OCI-M2 (cell line): ENCODE measurements around the gene COX4I1.

Experiments
- DNase-seq: peaks from one replicate; lab custom pipeline; 2025; ENCODE audit not compliant: unreplicated experiment; lab: John Stamatoyannopoulos, UW

Gene COX4I1

DNA sequence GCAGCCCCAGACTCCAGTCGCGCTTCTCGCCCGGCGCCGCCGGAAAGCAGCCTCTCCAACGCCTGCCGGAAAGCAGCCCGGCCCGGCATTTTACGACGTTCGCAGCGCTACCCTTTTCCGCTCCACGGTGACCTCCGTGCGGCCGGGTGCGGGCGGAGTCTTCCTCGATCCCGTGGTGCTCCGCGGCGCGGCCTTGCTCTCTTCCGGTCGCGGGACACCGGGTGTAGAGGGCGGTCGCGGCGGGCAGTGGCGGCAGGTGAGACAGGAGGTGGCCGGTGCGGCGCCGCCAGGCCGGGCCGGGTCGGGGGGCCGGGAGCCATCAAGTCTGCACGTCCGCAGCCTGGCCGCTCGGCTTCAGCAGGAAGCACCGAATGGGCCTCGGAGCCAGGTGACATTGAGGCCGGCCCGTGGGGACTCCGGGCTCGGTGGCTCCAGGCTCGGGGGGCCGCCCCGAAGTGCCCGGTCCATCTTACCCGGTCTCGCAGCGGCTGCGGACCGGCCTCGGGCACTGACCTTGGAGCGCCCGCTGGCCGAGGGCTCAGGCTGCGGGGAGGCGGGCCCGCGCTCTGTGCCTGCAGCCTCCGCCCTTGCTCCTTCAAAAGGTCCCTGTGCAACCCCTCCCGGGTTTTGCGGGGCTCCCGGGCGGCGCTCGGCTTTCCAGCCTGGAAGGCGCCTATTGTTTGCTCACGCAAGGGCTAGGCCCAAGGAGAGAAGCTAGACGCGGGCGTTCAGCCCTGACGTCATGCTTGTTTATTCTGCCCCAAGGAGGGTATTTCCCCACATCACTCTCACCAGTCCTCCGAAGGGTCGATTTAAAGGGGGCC lies at the start of gene COX4I1, which contains the start of gene EMC8:
Gene COX4I1, plus strand, starts transcription at position 199 of the 824 bp plus-strand sequence. CDS start 1,511 bp downstream, outside the sequence.
Gene EMC8, minus strand, starts transcription at position 48 of the 824 bp plus-strand sequence. CDS start 249 bp downstream, outside the sequence.
- no peak for DNase-seq

DNA sequence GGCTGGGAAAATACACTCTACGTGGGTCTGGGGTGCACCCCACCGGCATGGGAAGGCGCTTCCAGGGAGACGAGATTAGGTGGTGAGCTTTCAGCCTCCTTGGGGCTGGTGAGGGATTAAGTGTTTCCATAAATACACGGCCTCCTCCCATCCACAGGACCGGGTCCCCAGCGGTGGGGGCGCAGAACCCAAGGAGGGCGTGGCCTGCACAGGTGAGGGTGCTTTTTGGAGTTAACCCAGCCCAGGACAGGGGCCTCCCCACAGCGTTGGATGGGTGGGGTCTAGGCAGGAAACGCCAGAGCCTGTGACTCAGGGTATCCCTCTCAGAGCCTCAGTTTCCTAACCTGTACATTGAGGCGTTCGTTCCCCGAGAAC lies 49.7 kb upstream of the COX4I1 start:
- DNase-seq, result no peak

GRCh38 chr16:85750146-85750826 lies 49.2 kb upstream of the COX4I1 start:
- DNase-seq, result no peak

- DNase-seq, result no peak
These were observed 48.4 kb upstream of the COX4I1 start, which contains the start of gene C16orf74 for GRCh38 chr16:85750827-85751697. Gene C16orf74 (minus strand): TSS chr16:85751096. CDS start chr16:85735217, 15,879 bp downstream.

DNA sequence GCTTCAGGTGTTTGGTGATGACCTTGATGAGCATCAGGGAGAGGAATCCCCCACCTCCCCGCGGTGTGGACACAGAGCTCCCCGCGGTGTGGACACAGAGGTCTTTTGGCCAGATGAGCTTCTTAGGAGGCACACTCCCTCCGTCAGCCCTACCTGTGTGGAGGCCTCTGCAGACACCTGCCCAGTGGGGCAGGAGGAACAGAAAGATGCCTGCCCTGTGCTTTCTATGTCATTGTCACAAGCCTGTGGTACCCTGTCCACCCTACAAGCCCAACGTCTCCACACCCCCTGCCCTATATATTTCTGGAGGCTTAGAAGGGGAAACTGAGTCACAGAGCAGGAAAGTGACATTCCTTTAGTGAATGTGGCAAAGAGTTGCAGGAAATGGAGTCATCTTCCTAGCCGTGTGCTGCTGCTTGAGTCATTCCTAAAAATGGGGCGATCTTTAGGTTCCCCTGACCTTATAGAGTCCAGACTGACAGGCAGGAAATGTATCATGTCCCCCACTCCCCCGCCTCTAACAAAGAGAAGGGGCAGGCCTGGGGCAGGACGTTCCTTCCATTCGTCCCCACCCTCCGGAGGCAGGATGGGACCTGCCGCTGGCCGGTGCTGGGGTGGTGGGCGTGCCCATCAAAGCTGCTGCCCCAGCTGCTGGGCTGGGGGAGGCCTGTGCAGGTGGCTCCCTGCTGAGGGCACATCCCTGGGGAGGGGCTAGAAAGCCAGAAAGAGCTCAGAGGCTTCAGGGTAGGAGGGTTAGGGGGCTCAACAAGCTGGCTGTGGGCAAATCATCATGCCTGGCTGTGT lies 47.6 kb upstream of the COX4I1 start:
- DNase-seq, result no peak

DNA sequence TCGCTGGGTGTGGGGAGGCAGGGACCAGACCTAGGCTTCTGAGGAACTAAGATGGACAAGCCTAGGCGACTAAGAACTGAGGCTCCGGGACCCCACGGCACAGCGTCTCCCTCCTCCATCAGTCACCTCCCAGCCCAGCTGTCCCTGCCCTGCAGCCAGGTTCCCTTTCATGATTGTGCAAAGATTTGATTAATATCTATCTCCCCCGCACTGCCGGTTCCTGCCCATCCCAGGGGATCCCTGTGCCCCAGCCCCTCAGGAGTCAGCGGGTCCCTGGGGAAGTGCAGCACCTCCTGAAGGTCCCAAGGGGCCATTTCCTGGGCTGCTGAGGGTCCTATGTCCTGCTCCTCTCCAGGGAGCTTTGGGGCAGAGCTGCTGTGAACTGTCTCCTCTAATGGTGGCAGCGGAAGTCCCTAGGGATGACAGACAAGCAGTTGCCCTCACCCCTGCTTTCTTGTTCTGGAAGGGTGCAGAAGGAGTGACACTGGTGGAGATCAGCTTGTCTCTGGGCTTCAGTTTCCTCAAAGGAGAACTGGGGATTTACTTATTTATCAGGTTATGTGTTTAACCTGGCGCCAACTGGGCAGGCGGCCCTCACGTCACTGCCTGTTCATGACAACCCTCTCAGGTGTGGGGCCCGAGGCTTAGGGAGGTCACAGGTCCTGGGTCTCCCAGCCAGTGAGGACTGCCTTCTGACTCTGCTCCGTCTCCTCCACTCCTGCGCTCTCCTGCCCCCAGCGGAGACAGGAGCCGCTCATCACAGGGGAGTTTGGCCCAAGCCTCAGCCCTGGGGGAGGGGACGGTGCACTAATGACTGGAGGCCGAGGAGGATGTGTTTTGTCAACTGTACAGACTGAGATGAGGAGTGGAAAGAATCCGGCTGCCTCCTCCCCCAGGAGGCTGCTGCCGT lies 46.7 kb upstream of the COX4I1 start:
- DNase-seq, result no peak

- no peak for DNase-seq
These were observed 45.9 kb upstream of the COX4I1 start for GRCh38 chr16:85753559-85753958.

DNA sequence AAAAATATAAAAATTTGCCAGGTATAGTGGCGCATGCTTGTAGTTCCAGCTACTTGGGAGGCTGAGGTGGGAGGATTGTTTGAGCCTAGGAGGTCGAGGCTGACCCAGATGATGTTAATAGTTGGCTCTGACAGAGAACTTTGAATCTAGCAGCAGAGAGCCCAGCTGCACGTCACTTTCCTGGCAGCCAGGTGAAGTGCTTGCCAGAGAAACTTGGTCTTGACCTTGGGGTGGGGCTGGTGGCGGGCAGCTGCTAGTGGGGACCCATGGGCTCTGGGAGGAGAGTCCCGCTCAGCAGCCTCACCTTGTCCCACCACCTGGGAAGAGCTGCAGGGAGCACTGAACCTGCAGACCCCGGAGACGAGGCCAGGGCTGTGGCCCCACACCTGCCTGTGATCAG lies 45.5 kb upstream of the COX4I1 start:
- DNase-seq, result no peak

- DNase-seq, result no peak
These were observed 45.1 kb upstream of the COX4I1 start for GRCh38 chr16:85754413-85754812.

- no peak for DNase-seq
These were observed 43.3 kb upstream of the COX4I1 start for GRCh38 chr16:85755929-85756768.

- DNase-seq, result no peak
These were observed 42.1 kb upstream of the COX4I1 start for GRCh38 chr16:85757341-85757822.

GRCh38 chr16:85759136-85759535 lies 40.4 kb upstream of the COX4I1 start:
- DNase-seq, result no peak

- no peak for DNase-seq
These were observed 39.7 kb upstream of the COX4I1 start for GRCh38 chr16:85759631-85760419.

DNA sequence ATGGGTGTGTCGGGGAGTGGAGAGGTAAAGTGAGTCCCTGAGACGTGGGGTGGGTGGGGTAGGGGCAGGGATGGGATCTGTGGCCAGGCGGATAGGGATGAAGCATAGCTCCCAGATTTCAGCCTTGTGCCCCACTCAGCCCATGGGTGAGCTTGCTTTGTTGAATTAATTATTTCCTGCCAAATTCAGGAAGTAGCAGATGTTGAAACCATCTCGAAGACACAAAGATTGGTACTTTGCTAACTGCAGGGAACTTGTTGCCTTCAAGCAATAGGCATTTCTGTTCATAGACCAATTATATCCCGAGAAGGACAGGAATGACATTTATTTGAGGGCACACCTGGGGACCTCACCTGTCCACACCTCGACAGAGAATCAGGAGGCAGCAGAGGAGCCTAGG lies 37.6 kb upstream of the COX4I1 start:
- no peak for DNase-seq

GRCh38 chr16:85762970-85763369 lies 36.5 kb upstream of the COX4I1 start:
- no peak for DNase-seq

DNA sequence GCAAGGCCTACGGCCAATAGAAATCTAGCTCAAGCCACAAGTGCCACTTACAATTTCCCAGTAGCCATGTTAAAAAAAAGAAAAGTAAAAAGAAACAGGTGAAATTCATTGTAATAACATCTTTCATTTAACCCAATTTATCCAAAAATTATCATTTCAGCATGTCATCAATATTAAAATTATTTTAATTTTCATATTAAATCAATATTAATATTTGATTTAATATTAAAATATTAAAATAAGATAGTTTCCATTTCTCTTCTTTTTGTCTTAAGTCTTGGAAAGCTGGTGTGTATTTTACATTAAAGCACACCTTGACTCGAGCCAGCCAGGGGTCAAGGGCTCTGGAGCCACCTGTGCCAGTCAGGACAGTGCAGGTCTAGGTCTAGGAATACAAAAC lies 35.9 kb upstream of the COX4I1 start:
- DNase-seq, result no peak

DNA sequence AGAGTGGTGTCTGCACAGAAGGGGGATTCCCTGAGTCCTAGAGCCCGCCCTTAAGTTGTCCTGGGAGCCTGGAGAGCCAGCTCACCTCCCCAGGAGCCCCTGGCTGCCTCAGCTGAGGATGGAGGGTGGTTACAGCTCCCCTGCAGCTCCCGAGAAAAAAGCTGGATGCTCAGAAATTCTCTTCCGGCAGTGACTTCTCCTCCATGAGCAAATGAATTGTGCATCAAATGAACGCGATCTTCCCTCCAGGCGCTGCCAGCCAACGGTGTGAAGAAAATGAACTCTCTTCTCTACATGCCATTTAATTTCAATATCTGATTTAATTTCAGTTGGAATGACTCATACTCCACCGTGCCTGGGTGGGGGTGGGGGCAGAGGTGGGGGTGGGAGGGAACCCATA lies 34.3 kb upstream of the COX4I1 start:
- DNase-seq, result no peak

DNA sequence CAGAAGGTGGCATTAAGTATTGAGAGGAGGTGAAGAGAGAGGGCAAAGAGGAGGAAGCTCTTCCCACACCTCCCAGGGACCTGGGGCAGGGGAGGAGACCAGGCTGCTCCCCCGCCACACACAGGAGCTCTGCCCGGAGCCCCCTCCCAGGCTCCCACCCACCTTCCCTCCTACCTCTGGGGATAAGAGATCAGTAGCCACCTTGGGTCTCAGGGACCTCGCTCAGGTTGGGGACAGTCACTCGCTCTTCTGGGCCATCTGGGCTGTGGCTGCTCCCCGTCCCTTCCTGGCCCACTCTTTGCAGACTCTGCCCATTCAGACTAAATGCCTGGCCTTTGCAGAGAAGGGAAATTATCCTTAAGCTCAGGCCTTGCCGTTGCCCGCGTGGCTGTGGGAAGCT lies 33.7 kb upstream of the COX4I1 start:
- no peak for DNase-seq
